T follicular helper cell (primary cell): ENCODE results near the gene RNU6-1.

Experiments used
- DNase-seq: peaks from one replicate; pipeline ENCODE4 v3.0.0-alpha.2; 2020; ENCODE audit warnings: low read depth

The RNU6-1 gene

GRCh38 chr15:67857220-67857619 lies 17.4 kb upstream of the RNU6-1 start:
- no peak for DNase-seq

GRCh38 chr15:67855842-67856241 lies 16.0 kb upstream of the RNU6-1 start:
- DNase-seq = no peak

GRCh38 chr15:67854358-67854757 lies 14.5 kb upstream of the RNU6-1 start:
- no peak for DNase-seq

GRCh38 chr15:67853454-67853853 lies 13.6 kb upstream of the RNU6-1 start:
- DNase-seq = no peak

- no peak for DNase-seq
Observed at GRCh38 chr15:67852418-67852817, 12.6 kb upstream of the RNU6-1 start.

- DNase-seq = no peak
Observed at GRCh38 chr15:67850994-67851571, 11.2 kb upstream of the RNU6-1 start.

- DNase-seq = no peak
Observed at GRCh38 chr15:67850336-67850735, 10.5 kb upstream of the RNU6-1 start.

- DNase-seq = no peak
Observed at GRCh38 chr15:67849538-67849937, 9.7 kb upstream of the RNU6-1 start.

- DNase-seq = no peak
Observed at GRCh38 chr15:67845974-67846373, 6.1 kb upstream of the RNU6-1 start.

GRCh38 chr15:67843571-67844387 lies 3.9 kb upstream of the RNU6-1 start:
- DNase-seq = no peak

GRCh38 chr15:67843092-67843501 lies 3.3 kb upstream of the RNU6-1 start:
- no peak for DNase-seq

- DNase-seq = no peak
Observed at GRCh38 chr15:67841513-67841762, 1.6 kb upstream of the RNU6-1 start.

- DNase-seq = no peak
Observed at GRCh38 chr15:67840749-67841512, 1.1 kb upstream of the RNU6-1 start.

- no peak for DNase-seq
Observed at GRCh38 chr15:67839499-67839928, 331 bp downstream of the RNU6-1 start.

GRCh38 chr15:67838789-67839332 lies 984 bp downstream of the RNU6-1 start:
- DNase-seq = no peak

GRCh38 chr15:67836955-67837354 lies 2.9 kb downstream of the RNU6-1 start:
- DNase-seq = no peak

GRCh38 chr15:67836477-67836876 lies 3.4 kb downstream of the RNU6-1 start:
- DNase-seq = peak; percentile 35

GRCh38 chr15:67836134-67836455 lies 3.8 kb downstream of the RNU6-1 start:
- no peak for DNase-seq

- no peak for DNase-seq
Observed at GRCh38 chr15:67835297-67836133, 4.3 kb downstream of the RNU6-1 start.

- DNase-seq = no peak
Observed at GRCh38 chr15:67834581-67835296, 5.1 kb downstream of the RNU6-1 start.

GRCh38 chr15:67833710-67834511 lies 5.9 kb downstream of the RNU6-1 start:
- DNase-seq = no peak
